GOT3 (cell line): ENCODE results near the gene ADGB.
"Not testable (repeated sequence)": the region's sequence is repeated elsewhere in the genome, so short reads cannot be mapped to it uniquely, and the experiment has no call there.

Source experiments
- DNase-seq: peaks from one replicate; lab custom pipeline; 2025; ENCODE audit warnings: mixed read lengths; lab: John Stamatoyannopoulos, UW

ADGB gene

DNA sequence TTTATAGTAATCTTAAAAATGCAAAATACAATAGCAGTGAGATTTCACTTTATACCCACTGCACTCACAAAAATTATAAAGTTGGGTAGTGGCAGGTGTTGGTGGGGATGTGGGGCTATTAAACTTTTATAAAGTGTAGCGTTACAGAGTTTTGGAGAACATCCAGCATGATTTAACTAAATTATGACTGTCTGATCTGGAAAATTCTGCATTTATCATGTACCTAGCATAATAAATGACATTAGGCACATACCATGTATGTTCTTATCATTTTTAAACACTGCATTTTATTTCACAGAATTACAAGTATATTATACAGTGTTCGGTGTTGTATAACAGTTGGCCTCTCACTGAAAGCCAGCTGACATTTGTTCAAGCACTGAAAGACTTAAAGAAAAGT is 169.9 kb downstream of the ADGB start:
- DNase-seq, result no peak

DNA sequence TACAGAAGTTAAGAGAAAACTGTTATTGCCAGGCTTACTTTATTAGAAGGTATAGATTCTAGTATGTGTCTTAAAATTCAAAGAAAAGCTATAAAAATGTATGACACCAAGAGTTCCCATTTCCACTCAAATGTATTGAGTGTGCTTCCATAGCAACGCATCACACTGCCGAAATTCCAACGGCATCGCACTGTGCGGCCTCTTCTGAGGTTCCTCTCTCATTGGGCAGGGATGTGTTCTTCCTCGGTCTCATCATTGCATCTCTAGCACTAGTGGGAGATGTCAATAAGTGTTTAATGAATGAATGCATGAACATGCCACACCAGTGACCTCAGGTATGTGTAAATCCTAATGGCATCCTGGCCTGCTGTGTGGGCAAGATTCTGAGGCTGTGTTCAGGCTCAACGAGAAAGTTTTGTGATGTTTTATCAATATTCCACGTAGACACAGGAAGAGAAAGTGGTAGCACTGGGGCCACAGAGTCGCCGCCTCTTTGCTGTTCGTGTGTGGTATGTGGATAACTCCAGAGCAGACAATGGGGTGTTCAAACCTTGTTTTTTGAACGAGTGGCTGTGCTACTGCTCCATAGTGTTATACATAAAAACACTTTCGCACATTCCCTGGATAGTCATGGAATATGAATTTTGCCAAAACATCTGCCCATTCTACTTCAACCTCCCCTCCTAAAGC is 171.6 kb downstream of the ADGB start:
- no peak for DNase-seq

- no peak for DNase-seq
Measured at GRCh38 chr6:146770965-146771735, 172.4 kb downstream of the ADGB start.

- DNase-seq, result no peak
Measured at GRCh38 chr6:146775220-146775619, 176.4 kb downstream of the ADGB start.

DNA sequence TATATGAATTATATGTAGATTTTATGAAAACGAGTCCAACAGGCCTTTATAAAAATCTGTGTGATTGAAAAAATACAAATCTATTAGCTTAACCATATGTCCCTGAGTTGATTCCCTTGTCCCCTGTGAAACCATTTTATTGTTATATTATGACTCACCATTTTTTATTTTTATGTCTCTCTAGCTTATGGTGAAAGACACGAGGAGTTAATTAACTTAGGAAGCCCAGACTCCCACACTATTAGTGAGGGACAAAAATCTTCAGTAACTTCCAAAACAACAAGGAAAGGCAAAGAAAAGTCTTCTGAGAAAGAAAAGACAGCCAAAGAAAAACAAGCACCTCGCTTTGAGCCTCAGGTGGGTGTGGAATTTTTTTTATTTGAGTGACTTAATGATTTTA is 183.1 kb downstream of the ADGB start:
- DNase-seq, result no peak

DNA sequence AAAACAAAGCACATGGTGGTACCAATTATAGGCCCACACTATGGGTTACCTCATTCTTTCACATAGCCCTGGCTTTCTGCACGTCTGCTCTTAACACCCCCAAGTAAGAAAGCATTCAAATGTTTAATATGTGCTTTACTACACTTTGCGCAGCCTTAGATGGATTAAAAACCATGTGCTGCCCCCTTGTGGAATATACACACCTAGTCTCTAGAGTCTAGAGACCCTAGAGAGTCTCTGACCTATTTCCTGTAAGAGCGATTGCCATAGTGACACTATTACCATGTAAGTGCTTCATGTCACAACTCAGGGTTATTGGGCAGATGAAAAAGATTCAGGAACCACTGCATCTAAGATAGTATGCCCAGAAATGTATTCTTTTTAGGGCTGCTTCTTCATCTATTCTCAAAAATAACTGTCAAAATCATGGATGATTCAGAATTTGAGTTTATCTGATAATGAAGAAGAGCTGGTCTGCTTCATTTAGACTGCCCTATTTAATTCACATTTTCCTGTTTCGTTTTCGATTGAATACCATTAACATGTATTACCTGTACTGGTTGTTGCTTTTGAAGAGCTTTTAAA is 186.3 kb downstream of the ADGB start:
- no peak for DNase-seq

- no peak for DNase-seq
Measured at GRCh38 chr6:146787876-146788508, 189.2 kb downstream of the ADGB start.

DNA sequence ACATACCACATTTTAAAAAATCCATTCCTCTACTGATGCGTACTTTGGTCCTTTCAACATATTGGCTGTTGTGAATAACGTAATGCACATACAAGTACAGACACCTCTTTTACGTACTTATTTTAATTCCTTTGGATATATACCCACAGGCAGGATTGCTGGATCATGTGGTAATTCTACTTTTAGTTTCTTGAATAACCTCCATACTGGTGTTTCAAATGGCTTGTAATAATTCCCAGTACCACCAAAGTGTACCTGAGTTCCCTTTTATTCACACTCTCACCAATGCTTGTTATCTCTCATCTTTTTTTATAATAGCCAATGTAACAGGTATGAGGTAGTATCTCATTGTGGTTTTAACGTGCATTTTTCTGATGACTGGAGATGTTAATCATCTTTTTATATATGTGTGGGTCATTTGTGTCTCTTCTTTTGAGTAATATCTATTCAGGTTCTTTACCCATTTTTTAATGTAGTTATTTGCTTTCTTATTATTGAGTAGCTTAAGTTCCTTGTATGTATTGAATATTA is 191.9 kb downstream of the ADGB start:
- DNase-seq, result no peak

DNA sequence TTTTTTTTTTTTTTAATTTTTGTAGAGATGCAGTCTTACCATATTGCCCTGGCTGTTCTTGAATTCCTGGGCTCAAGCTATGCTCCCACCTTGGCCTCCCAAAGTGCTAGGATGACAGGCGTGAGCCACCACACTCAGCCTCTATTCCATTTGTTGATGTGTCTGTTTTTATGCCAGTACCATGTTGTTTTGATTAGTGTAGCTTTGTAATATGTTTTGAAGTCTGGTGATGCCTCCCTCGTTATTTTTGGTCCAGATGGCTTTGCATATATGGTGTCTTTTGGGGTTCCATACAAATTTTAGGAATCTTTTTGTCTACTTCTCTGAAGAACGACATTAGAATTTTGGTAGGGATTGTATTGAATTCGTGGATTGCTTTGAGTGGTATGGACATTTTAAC is 193.2 kb downstream of the ADGB start:
- DNase-seq, result no peak

GRCh38 chr6:146793218-146793617 is 194.4 kb downstream of the ADGB start:
- DNase-seq, result not testable (repeated sequence)

DNA sequence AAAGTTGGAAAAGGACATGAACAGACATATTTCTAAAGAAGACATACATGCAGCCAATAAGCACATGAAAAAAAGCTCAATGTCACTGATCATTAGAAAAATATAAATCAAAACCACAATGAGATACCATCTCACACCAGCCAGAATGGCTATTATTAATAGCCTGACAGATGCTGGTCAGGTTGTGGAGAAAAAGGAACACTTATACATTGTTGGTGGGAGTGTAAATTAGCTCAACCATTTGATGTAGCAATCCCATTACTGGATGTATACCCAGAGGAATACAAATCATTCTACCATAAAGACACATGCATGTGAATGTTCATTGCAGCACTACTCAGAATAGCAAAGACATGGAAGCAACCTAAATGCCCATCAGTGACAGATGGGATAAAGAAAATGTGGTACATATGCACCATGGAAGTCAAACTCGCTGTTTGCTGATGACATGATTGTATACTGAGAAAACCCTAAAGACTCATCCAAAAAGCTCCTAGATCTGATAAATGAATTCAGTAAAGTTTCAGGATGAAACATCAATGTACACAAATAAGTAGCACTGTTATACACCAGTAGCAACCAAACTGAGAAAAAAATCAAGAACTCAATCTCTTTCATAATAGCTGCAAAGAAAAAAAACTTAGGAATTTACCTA is 196.8 kb downstream of the ADGB start:
- no peak for DNase-seq

GRCh38 chr6:146803167-146803566 is 204.4 kb downstream of the ADGB start:
- not testable (repeated sequence) for DNase-seq

- no peak for DNase-seq
Measured at GRCh38 chr6:146803601-146804000, 204.8 kb downstream of the ADGB start.

GRCh38 chr6:146805546-146806325 is 207.0 kb downstream of the ADGB start:
- DNase-seq, result no peak

GRCh38 chr6:146809014-146809413 is 210.2 kb downstream of the ADGB start:
- DNase-seq, result not testable (repeated sequence)

- not testable (repeated sequence) for DNase-seq
Measured at GRCh38 chr6:146812811-146813321, 214.1 kb downstream of the ADGB start.

- DNase-seq, result no peak
Measured at GRCh38 chr6:146813554-146813953, 214.8 kb downstream of the ADGB start.

DNA sequence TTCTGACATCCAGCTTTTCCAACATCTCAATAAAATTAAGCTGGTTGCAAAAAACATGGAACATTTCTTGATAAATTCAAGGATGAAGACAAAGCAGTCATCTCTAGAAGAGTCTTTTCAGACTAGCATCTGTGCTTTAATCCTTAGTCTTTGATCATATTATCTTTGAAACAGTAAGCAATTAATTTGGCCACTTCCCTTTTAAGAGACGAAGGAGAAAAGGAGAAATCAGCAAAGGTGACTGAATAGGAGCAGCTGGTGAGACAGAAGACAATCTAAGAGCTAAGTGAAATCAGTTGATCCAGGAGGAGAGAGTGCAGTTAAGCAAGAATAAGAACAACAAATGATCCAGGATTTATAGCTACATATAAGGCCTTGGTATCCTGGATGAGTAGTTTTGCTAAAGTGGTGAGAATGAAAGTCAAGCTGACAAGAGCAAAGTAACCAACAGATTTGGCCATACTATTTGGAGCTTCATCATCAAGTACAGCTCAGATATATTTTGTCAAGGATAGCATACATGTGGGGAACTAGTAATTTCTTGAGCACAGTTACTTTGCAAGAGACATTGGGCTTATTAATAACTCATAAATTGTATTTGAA is 215.5 kb downstream of the ADGB start:
- DNase-seq, result no peak

DNA sequence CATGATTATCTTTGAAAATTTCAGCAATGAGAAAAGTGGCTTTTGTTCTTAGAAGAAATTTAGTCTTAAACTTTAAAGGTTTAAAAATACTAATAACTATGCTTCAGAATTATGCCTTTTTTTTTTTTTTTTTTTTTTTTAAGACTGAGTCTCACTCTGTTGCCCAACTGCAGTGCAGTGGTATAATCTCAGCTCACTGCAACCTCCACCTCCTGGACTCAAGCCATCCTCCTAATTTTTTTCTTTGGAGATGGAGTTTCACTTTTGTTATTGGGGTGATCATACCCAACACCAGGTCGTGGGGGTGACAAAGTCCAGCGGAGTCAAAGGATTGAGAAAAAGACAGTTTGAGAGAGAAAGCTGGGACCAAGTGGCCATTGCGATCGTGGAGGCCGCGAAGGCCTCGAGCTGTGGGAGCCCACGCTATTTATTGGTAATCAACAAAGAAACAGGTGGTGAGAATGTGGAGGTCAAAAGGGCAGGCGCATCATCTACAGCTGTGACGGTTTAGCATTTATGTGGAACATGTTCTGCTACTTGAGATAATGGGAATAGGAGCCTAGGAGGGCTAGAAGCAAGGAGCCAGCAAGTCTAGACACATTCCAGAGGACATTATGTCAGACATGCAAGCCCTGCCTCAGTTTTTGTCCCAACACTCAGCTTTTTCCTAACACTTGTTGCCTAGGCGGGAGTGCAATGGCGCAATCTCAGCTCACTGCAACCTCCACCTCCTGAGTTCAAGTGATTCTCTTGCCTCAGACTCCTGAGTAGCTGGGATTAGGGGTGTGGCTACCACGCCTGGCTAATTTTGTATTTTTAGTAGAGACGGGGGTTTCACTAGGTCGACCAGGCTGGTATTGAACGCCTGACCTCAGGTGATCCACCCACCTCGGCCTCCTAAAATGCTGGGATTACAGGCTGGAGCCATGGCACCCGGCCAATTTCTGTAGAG is 217.0 kb downstream of the ADGB start:
- DNase-seq, result not testable (repeated sequence)
